Stomach (tissue), 4 donors: Measurements from ENCODE around the gene MYO18B.

Experiments
- POLR2AphosphoS5 ChIP-seq, 3 donors: sonication (generic); formaldehyde crosslinking; IDR thresholded peaks; one replicate each; pipeline ENCODE4 v1.6.1; 2016; ENCODE audit warnings: antibody characterized with exemption in 3 of 3
- TF ChIP-seq, protein P1 (sequence below), 7 experiments: fragments of 450-650 bp in 4 of 7; fragments of 200-600 bp in 3 of 7; sonication (generic) in 3 of 7; IDR thresholded peaks; one replicate each; pipeline ENCODE4 v1.5.1; 2016 to 2019; ENCODE audit warnings: antibody characterized with exemption in 7 of 7, control low read depth in 2 of 7, mild to moderate bottlenecking in 1 of 7

DNA sequence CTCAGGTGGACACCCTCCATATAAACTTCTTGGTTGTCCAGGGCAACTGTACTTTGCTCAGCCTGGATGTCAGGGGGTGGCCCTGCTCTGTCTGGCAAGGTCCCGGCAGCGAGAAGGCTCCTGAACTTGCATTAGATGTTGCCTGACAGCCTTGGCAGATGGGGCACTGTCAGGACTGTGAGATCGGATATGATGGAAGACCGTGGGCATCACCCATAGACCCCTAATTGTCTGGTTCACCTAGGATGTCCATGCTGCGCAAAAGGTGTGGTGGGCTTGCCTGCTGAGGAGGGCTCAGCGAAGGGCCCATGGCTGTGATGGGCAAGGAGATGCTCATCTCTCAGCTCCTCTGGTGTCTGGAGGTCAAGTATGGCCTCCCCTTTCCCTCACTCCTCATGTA is 62.7 kb downstream of the MYO18B start:
- TF ChIP-seq, protein P1, sequence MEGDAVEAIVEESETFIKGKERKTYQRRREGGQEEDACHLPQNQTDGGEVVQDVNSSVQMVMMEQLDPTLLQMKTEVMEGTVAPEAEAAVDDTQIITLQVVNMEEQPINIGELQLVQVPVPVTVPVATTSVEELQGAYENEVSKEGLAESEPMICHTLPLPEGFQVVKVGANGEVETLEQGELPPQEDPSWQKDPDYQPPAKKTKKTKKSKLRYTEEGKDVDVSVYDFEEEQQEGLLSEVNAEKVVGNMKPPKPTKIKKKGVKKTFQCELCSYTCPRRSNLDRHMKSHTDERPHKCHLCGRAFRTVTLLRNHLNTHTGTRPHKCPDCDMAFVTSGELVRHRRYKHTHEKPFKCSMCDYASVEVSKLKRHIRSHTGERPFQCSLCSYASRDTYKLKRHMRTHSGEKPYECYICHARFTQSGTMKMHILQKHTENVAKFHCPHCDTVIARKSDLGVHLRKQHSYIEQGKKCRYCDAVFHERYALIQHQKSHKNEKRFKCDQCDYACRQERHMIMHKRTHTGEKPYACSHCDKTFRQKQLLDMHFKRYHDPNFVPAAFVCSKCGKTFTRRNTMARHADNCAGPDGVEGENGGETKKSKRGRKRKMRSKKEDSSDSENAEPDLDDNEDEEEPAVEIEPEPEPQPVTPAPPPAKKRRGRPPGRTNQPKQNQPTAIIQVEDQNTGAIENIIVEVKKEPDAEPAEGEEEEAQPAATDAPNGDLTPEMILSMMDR (IDR thresholded peaks at IDR 0.05), result no peak
- no peak for TF ChIP-seq POLR2AphosphoS5 (IDR thresholded peaks at IDR 0.05)
